Suprapubic skin (tissue), 4 donors: ENCODE measurements around the gene TMCO4. TPM values are rescaled to one million over a fixed set of nuclear protein-coding genes. Genes with fewer than 3 reads are reported as not detected.

Source experiments
- DNase-seq, 2 donors: peaks; one replicate each; pipeline ENCODE4 v3.0.0-alpha.2; 2019; ENCODE audit warnings: low spot score in 2 of 2
- H3K27ac ChIP-seq: fragments of 200-600 bp; sonication (generic); one replicate; pipeline ENCODE4 v1.5.1; 2019
- H3K27me3 ChIP-seq: fragments of 200-600 bp; sonication (generic); one replicate; pipeline ENCODE4 v1.5.1; 2019
- H3K36me3 ChIP-seq: fragments of 200-600 bp; sonication (generic); one replicate; pipeline ENCODE4 v1.5.1; 2019
- H3K4me1 ChIP-seq: fragments of 200-600 bp; sonication (generic); one replicate; pipeline ENCODE4 v1.5.1; 2019
- H3K4me3 ChIP-seq: fragments of 200-600 bp; sonication (generic); one replicate; pipeline ENCODE4 v1.5.1; 2019; ENCODE audit warnings: mild to moderate bottlenecking
- H3K9me3 ChIP-seq: fragments of 200-600 bp; sonication (generic); one replicate; pipeline ENCODE4 v1.5.1; 2019
- CTCF ChIP-seq, 2 donors: fragments of 200-600 bp in 1 of 2; fragments of 450-650 bp in 1 of 2; sonication (generic) in 1 of 2; IDR thresholded peaks; one replicate each; pipeline ENCODE4 v1.5.1; 2016 to 2019; ENCODE audit warnings: antibody characterized with exemption in 2 of 2, mild to moderate bottlenecking in 1 of 2, moderate library complexity in 1 of 2
- EP300 ChIP-seq: sonication (generic); formaldehyde crosslinking; IDR thresholded peaks from one replicate; pipeline ENCODE4 v1.6.1; 2017; ENCODE audit warnings: antibody characterized with exemption
- POLR2A ChIP-seq, 2 donors: fragments of 450-650 bp; IDR thresholded peaks; one replicate each; pipeline ENCODE4 v1.6.1; 2017; ENCODE audit warnings: antibody characterized with exemption in 2 of 2, mild to moderate bottlenecking in 2 of 2, moderate library complexity in 2 of 2
- POLR2AphosphoS5 ChIP-seq, 3 donors: sonication (generic); formaldehyde crosslinking; IDR thresholded peaks; one replicate each; pipeline ENCODE4 v1.6.1; 2017; ENCODE audit warnings: antibody characterized with exemption in 3 of 3
- WGBS: methylation state at CpG from one replicate; pipeline ENCODE4 v1.1.5; 2018; 5-methylcytosine and 5-hydroxymethylcytosine counted together
- total RNA-seq, 4 donors: library from RNA; depleted of rRNA; stranded (reverse); fragments of >200 nt; gene quantifications; one replicate each; pipeline ENCODE4 v1.1.0, GENCODE V29; 2016

Gene TMCO4
- total RNA-seq, 4 donors from 2014 or later: 11.6 to 23.8 (median 15.0) TPM

- TF ChIP-seq EP300: no peak
- no peak for TF ChIP-seq POLR2AphosphoS5 (IDR thresholded peaks at IDR 0.05)
- no peak for TF ChIP-seq POLR2A (IDR thresholded peaks at IDR 0.05)
- no peak for TF ChIP-seq CTCF (IDR thresholded peaks at IDR 0.05)
- no peaks in the 10 kb centered on the region for H3K9me3 ChIP-seq
- DNase-seq: no peak
- no peaks in the 10 kb centered on the region for H3K27me3 ChIP-seq
- peak overlapping the region; percentile 95 for H3K27ac ChIP-seq
- 25% methylated on average over 16 of the region's 16 CpGs for WGBS
- peak overlapping the region; percentile 6 for H3K4me3 ChIP-seq
- peaks cover 85% of the 10 kb centered on the region for H3K4me1 ChIP-seq
- H3K36me3 ChIP-seq: no peaks in the 10 kb centered on the region
Observed at GRCh38 chr1:19647643-19648042, 152.1 kb downstream of the TMCO4 start.

- no peaks in the 10 kb centered on the region for H3K9me3 ChIP-seq
- no peak for TF ChIP-seq POLR2AphosphoS5 (IDR thresholded peaks at IDR 0.05)
- TF ChIP-seq CTCF (IDR thresholded peaks at IDR 0.05): no peak
- no peak for TF ChIP-seq POLR2A (IDR thresholded peaks at IDR 0.05)
- TF ChIP-seq EP300: no peak
- H3K27me3 ChIP-seq: no peaks in the 10 kb centered on the region
- 56% methylated on average over 6 of the region's 9 CpGs for WGBS
- peaks cover 80% of the 10 kb centered on the region for H3K4me1 ChIP-seq
- no peaks in the 10 kb centered on the region for H3K36me3 ChIP-seq
- DNase-seq: no peak
- peak overlapping the region; percentile 95 for H3K27ac ChIP-seq
- H3K4me3 ChIP-seq: peak overlapping the region; percentile 90
Observed at GRCh38 chr1:19646377-19647319, 153.1 kb downstream of the TMCO4 start.

- H3K27ac ChIP-seq: peak overlapping the region; percentile 95
- peak overlapping the region; percentile 90 for H3K4me3 ChIP-seq
- H3K4me1 ChIP-seq: peaks cover 79% of the 10 kb centered on the region
- TF ChIP-seq EP300 (no peak), CTCF (IDR thresholded peaks at IDR 0.05) (no peak), POLR2A (IDR thresholded peaks at IDR 0.05) (no peak), POLR2AphosphoS5 (IDR thresholded peaks at IDR 0.05) (no peak)
- DNase-seq: no peak
- no peaks in the 10 kb centered on the region for H3K9me3 ChIP-seq
- no peaks in the 10 kb centered on the region for H3K36me3 ChIP-seq
- 12% methylated on average over 24 of the region's 30 CpGs for WGBS
- no peaks in the 10 kb centered on the region for H3K27me3 ChIP-seq
Observed at GRCh38 chr1:19645411-19646251, 154.1 kb downstream of the TMCO4 start.

GRCh38 chr1:19644681-19645410, 154.9 kb downstream of the TMCO4 start:
- Histone ChIP-seq H3K27ac (peak overlapping the region; percentile 95), H3K4me1 (peaks cover 77% of the 10 kb centered on the region), H3K4me3 (peak overlapping the region; percentile 90), H3K27me3 (no peaks in the 10 kb centered on the region), H3K36me3 (no peaks in the 10 kb centered on the region), H3K9me3 (no peaks in the 10 kb centered on the region)
- TF ChIP-seq POLR2AphosphoS5 (IDR thresholded peaks at IDR 0.05) (no peak), EP300 (no peak), CTCF (IDR thresholded peaks at IDR 0.05) (no peak), POLR2A (IDR thresholded peaks at IDR 0.05) (no peak)
- no peak for DNase-seq
- 0% methylated on average over 54 of the region's 71 CpGs for WGBS
